GM23248 (cell line): ENCODE results near the gene ZNF705A.
"Not testable (repeated sequence)": the region's sequence is repeated elsewhere in the genome, so short reads cannot be mapped to it uniquely, and the experiment has no call there.

Source experiments
- EZH2 ChIP-seq: fragments of 200-600 bp; sonication (generic); IDR thresholded peaks from 2 replicates; pipeline ENCODE4 v1.6.1; 2018; ENCODE audit warnings: antibody characterized with exemption, mild to moderate bottlenecking; ENCODE audit not compliant: insufficient read depth, poor library complexity, severe bottlenecking
- EZH2phosphoT487 ChIP-seq: fragments of 200-600 bp; sonication (generic); IDR thresholded peaks from 2 replicates; pipeline ENCODE4 v1.6.1; 2018; ENCODE audit warnings: antibody characterized with exemption, moderate library complexity, mild to moderate bottlenecking, low read depth; ENCODE audit not compliant: insufficient read depth

GRCh38 chr12:8224782-8225181 is 68.0 kb downstream of the ZNF705A start:
- TF ChIP-seq EZH2phosphoT487, EZH2: not testable (repeated sequence)
